Kidney tubule cell (primary cell): ENCODE data around the gene SPO11.

Experiments used
- DNase-seq: peaks from one replicate; pipeline ENCODE4 v3.0.0-alpha.2; 2018; ENCODE audit warnings: low spot score

The SPO11 gene

DNA sequence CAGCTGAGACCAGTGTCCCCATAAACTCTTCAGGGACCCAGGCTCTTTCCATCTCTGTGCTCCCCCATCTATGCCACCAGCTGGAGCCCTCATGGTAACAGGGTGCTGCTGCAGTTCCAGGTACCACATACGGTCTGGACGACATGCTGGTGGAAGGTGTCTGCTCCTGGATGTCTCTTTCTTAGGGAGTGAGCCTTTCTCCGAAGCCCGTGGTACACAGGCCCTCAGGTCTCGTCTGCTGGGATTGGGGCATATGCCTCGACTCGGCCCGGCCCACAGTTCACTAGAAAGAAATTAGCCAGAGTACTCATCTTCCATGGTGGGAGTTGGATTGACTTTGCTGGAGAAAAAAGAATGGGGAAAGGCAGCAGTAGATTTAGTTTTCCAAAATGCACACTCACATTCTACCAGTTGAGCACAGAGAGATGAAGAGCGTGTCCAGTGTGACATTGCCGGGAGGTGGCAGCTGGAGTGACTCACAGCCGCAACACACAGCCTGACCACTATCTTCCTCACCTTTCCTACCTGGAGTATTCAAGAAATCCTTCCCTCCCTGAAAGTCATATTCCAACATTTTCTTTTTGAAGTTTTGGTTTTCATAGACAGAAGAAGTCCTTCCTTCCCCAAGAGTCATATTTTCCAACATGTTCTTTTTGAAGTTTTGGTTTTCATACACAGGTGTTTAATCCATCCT lies 18.6 kb upstream of the SPO11 start:
- no peak for DNase-seq

DNA sequence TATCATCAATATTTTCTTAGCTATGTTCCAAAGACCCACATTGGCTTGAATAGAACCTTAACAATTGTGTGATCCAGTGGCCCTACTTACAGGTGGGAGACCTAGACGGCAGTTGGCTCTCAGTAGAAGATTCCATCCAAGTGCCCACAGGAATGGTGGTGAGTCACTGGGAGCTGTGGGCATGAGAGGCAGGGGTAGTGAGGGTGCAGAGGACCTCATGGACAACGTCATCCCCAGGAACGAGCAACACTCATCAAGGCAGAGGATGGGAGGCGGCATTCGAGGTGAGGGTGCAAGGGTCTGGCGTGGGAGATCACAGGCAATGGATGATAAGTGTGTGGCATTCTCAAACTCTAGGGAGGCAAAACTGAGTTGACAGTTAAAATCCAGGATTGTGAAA lies 17.5 kb upstream of the SPO11 start:
- no peak for DNase-seq

- DNase-seq: no peak
These were observed 16.4 kb upstream of the SPO11 start for GRCh38 chr20:57313230-57313629.

DNA sequence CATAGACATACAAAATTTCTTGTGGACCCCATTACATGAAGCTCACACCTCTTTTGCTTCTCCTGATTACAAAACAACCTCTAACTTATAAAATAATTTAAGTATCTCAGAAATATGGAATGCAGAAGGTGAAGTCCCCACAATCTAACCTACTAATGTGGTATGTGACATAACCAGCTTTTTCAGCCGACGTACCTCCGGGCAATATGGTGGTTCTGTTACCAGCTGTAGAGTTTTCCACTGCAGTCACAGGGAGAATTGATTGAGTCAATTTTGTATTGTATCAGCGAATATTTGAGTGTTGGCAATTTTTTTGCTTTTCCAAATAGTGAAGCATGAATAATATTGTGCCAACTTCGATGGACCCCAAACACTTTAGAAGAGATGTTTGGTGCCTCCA lies 15.7 kb upstream of the SPO11 start:
- DNase-seq: no peak

- no peak for DNase-seq
These were observed 14.3 kb upstream of the SPO11 start for GRCh38 chr20:57315083-57315975.

DNA sequence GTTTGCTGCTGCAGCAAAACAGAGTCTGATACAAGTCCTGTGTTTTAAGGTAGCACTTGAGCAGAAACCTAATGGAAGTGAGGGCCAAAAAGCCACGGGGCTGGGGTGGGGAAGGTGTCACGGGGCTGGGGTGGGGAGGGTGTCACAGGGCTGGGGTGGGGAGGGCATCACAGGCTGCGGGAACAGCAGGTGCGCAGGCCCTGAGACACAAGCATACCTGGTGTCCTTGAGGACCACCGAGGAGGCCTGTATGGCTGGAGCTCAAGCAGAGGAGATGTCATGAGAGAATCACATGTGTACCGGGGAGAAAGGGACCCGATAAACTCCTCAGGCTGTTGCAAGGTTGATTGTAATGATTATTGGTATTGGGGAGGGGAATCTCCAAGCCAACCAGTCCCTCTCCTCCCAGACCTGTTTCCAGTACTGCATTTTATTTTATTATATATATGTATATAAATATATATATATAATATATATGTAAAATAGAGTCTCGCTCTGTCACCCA lies 13.6 kb upstream of the SPO11 start:
- no peak for DNase-seq

DNA sequence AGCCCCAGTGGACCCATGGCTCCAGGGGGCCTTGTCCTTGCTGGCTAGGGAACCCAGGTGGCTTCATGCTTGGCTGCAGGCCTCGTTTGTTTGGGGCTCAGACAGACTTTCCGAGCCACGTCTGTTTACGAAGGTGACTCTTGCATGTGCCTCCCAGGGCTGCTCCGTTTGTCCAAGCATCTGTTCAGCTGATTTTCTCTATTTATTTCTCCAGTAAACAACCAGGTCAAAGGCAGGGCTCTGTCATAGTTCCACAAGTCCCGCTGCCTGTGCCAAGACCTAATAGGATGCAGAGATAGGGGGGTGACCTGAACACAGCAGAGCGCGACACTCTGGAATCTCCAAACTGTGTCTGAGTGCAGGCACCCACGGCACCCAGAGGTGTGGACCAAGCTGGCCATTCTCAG lies 12.8 kb upstream of the SPO11 start:
- no peak for DNase-seq

- no peak for DNase-seq
These were observed 12.3 kb upstream of the SPO11 start for GRCh38 chr20:57317316-57317788.

- DNase-seq: no peak
These were observed 11.7 kb upstream of the SPO11 start for GRCh38 chr20:57317789-57318371.

- DNase-seq: no peak
These were observed 10.0 kb upstream of the SPO11 start for GRCh38 chr20:57319584-57319983.

GRCh38 chr20:57320358-57320757 lies 9.2 kb upstream of the SPO11 start:
- DNase-seq: no peak

DNA sequence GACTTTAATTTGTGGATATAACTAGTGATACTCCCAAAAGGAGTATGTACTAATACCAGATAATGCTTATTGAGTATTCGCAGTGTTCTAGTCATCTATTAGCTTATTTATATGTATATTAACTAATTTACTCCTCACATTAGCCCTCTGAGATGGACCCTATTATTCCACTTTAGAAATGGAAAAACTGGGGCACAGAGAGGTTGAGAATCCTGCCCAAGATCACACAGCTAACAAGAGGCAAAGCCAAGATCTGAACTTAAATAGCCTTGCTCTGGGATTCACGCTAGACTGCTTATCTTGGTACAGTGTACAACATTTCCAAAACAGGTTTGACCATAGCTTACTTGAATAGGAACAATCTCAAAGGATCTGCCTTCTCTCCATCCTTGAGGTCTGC lies 8.5 kb upstream of the SPO11 start:
- DNase-seq: no peak

- peak; percentile 16 for DNase-seq
These were observed 7.1 kb upstream of the SPO11 start for GRCh38 chr20:57322476-57322875.

DNA sequence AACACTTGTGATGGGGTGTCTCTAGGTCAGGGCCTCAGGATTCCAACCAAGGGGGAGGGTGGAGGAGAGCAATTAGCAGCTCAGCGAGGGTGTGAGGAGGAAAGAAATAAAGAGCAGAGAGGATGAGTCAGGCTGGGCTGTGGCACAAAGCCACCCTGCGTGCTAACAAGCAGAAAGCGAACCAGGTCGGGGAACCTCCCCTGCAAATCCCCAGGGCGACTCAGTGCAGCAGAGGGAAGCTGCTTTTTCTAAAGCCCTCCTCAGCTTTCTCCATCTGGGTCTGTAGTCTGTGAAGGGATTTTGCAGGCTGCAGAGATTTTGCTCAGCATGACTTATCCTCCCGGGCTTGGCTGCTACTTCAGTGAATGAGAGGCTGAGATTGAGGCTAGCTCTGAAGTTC lies 6.6 kb upstream of the SPO11 start:
- peak; percentile 41 for DNase-seq

- no peak for DNase-seq
These were observed 3.8 kb upstream of the SPO11 start for GRCh38 chr20:57325632-57326356.

DNA sequence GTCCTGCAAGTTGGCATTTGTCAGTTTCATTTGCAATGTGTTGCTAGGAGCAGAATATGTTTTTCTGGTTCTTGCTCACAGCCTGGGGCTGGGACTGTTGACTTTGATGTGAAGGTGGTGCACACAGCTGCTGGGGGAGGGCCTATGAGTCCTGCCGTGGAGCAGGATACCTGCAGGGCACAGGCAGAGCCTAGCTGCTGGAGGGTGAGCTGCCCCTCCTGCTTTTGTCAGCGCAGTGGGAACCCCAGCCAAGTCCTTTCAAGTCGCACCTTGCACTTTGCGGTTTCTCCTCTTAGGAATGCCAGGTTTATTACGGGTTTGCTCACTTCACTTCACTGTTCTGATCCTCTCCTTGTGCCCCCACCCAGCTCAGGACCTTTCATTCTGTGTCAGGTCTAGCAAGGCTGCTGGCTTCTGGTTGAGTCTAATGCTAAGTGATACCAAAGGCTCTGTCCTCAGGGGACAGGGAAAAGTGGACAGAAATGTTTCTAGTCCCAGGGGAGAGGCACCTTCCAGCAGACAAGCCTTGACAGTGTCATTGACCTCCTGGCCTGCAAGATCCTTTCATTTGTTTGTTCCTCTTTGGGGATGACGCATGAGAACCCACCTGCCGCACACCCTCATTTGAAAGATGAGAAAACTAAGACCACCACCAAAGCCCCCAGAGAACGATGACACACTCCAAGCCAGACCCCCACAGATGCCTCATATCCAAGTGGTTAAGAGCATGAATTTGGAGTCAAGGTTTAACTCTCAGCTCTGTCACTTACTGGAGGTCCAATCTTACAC lies 2.7 kb upstream of the SPO11 start:
- peak; percentile 25 for DNase-seq

GRCh38 chr20:57327820-57328219 lies 1.8 kb upstream of the SPO11 start:
- DNase-seq: no peak

DNA sequence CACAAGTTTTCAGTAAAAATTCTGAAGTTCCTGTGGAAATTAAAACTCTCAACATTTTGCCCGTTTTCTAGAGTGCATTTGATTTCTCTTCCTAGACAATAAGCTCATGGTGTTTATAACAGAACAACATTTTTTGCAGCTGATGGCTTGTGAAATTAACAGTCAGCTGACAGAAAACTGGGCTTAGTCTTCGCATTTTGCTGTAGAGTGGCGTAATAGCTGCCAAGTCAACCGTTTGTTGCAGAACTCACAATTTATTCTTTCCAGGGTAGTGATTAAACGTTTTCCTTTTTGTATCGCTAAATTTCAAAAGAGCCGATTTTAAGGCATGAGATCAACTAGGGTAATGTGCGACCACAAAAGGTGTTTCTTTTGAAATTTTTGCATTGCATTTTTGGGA lies 1.4 kb downstream of the SPO11 start:
- DNase-seq: no peak

DNA sequence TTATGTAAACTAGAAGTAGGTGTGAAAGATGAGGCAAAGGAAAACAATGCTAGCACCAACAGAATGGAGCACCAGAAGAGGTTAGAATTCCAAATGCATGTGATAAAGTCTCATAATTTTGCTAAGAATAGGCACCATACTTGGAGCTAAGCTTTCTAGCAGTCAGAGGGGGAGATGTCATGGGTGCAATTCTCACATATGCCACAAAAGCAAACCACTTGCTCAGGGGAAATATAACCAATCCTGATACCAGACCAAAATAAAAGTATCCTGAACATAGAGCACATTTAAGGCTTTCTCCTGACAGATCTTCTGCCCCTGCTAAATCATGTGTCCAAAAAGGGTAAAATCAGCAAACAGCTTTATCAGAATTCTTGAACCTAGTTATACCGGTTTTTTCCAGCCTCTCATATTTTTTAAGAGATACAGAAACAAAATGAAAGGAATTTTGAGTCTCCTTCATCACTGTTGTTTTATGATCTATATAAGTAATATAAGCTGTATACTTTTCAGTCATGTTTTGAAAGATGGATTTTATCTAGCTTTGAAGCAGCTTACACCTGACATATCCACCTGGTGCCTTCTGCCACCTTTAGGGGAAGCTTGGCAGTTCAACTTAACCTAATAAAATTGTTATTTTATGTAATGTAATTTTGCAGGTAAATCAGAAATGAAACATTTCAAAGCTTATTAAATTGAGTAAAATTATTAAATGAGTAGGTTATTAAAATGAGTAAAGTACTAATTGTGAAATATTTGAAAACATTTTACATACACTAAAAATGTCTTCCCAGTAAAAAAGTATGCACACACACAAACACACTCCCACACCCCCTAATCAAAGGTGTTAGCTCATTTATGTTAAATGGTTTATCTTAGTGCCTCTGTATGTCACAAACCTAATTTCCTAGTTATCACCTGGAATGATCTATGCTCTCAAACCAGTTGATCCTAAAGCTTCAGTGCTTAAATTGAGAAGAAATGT lies 2.8 kb downstream of the SPO11 start:
- no peak for DNase-seq

- no peak for DNase-seq
These were observed 5.8 kb downstream of the SPO11 start for GRCh38 chr20:57335392-57335791.
